ENCODE data around the gene DHRSX.

DNA sequence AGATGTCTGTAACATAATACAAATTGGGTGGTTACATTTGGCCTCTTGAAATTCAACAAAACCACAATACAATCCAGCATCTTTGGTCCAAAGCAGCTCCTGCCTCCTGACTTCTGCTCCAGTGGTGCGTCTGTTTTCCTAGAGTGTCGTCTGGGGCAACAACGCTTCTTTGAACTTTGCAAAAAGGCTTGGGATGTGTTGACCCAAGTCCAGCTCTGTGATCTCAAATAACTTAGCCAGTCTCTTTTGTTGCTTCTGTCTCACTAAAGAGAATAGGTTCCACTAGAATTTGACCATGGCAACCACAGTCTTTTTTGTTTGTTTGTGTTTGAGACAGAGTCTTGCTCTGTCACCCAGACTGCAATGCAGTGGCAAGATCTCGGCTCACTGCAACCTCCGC lies 324.0 kb downstream of the DHRSX start:
- TF ChIP-seq CTCF (IDR thresholded peaks at IDR 0.05) (no peak), POLR2A (IDR thresholded peaks at IDR 0.05) (no peak)

All from thyroid gland (tissue), 4 donors.